K562 (cell line): Measurements from ENCODE around the gene POMT2. TPM values are rescaled to one million over a fixed set of nuclear protein-coding genes. Genes with fewer than 3 reads are reported as not detected.
A peak's percentile ranks its signal among the peaks of the same experiment; 100 is the strongest.

Experiments
- ADNP ChIP-seq: fragments of 200-800 bp; sonication (Bioruptor generic); IDR thresholded peaks from 2 replicates; pipeline ENCODE4 v1.6.1; 2016; ENCODE audit warnings: missing genetic modification characterization, missing compliant biosample characterization
- CGGBP1 ChIP-seq: fragments of 250-450 bp; sonication (Bioruptor Pico); IDR thresholded peaks from 2 replicates; pipeline ENCODE4 v1.9.0; 2021; ENCODE audit warnings: mild to moderate bottlenecking
- CREB3 ChIP-seq: fragments of 450-650 bp; conservative IDR thresholded peaks from 2 replicates; pipeline ENCODE4 v1.6.1; 2016; ENCODE audit warnings: missing genetic modification characterization, low read depth, mild to moderate bottlenecking, missing compliant biosample characterization, moderate library complexity
- EGR1 ChIP-seq: fragments of 450-650 bp; conservative IDR thresholded peaks from 2 replicates; pipeline ENCODE4 v1.6.1; 2017; ENCODE audit warnings: mild to moderate bottlenecking
- MAZ ChIP-seq, 2 experiments: fragments of 450-650 bp in 1 of 2; sonication (generic) in 1 of 2; formaldehyde crosslinking; IDR thresholded peaks in 1 of 2; conservative IDR thresholded peaks in 1 of 2; 2 replicates each; pipeline versions ENCODE4 v1.4.0 to v1.5.0; 2020; ENCODE audit warnings: mild to moderate bottlenecking in 1 of 2, missing genetic modification reagents in 1 of 2
- MTA1 ChIP-seq: fragments of 450-650 bp; IDR thresholded peaks from 2 replicates; pipeline ENCODE4 v1.6.1; 2017; ENCODE audit warnings: borderline replicate concordance
- NCOA4 ChIP-seq: fragments of 450-650 bp; IDR thresholded peaks from 2 replicates; pipeline ENCODE4 v1.6.1; 2018; ENCODE audit warnings: mild to moderate bottlenecking; ENCODE audit not compliant: partially characterized antibody
- NONO ChIP-seq, 2 experiments: fragments of 200-400 bp in 1 of 2; fragments of 450-650 bp in 1 of 2; formaldehyde crosslinking in 1 of 2; IDR thresholded peaks; 2 replicates each; pipeline ENCODE4 v1.6.1; 2017; ENCODE audit warnings: low read depth in 2 of 2, mild to moderate bottlenecking in 2 of 2, moderate library complexity in 2 of 2, low read length in 1 of 2
- NUFIP1 ChIP-seq: fragments of 450-650 bp; IDR thresholded peaks from 2 replicates; pipeline ENCODE4 v1.6.1; 2018; ENCODE audit not compliant: partially characterized antibody
- SP2 ChIP-seq: IDR thresholded peaks from 2 replicates; pipeline ENCODE4 v1.6.1; 2011; ENCODE audit warnings: mild to moderate bottlenecking, low read depth, low read length, moderate library complexity; ENCODE audit not compliant: poor library complexity, severe bottlenecking; ENCODE audit errors: extremely low read depth
- TEAD2 ChIP-seq: fragments of 450-650 bp; IDR thresholded peaks from 2 replicates; pipeline ENCODE4 v1.6.1; 2016; ENCODE audit warnings: missing genetic modification characterization, control low read depth, missing compliant biosample characterization
- ZBTB40 ChIP-seq, 2 experiments: fragments of 450-650 bp in 1 of 2; sonication (generic) in 1 of 2; formaldehyde crosslinking in 1 of 2; IDR thresholded peaks; 2 replicates each; pipeline versions ENCODE4 v1.7.1 to v1.9.0; 2016 to 2022; ENCODE audit warnings: inconsistent platforms in 1 of 2, mild to moderate bottlenecking in 1 of 2, missing genetic modification reagents in 1 of 2
- ZNF143 ChIP-seq: sonication (generic); formaldehyde crosslinking; IDR thresholded peaks from 2 replicates; pipeline ENCODE4 v1.9.0; 2022; ENCODE audit warnings: mild to moderate bottlenecking, missing genetic modification reagents
- ZNF398 ChIP-seq: fragments of 250-450 bp; sonication (Bioruptor Pico); IDR thresholded peaks from 2 replicates; pipeline ENCODE4 v1.8.0; 2021; ENCODE audit warnings: moderate library complexity, mild to moderate bottlenecking, inconsistent platforms
- ZNF717 ChIP-seq: fragments of 250-450 bp; sonication (Bioruptor Pico); IDR thresholded peaks from 2 replicates; pipeline ENCODE4 v1.5.0; 2021
- polyA plus RNA-seq, 8 experiments: library from polyadenylated mRNA; depleted of rRNA in 4 of 8; stranded (reverse) in 5 of 8; unstranded in 3 of 8; fragments of >200 nt; fragmentation: Nextera tagmentation in 2 of 8; fragmentation: Illumina TruSeq in 1 of 8; extraction: Ambion mirVana in 2 of 8; extraction: Trizol in 1 of 8; gene quantifications; 2 replicates each; pipeline versions ENCODE4 v1.2.1 to v1.2.3, GENCODE V29; 2011 to 2014; ENCODE audit warnings: inconsistent platforms in 1 of 8, missing spikeins in 1 of 8
- total RNA-seq, 7 experiments: library from RNA; depleted of rRNA in 6 of 7; stranded (reverse); fragments of >200 nt in 6 of 7; fragmentation: Illumina TruSeq in 2 of 7; extraction: Trizol in 2 of 7; gene quantifications; 2 replicates each; pipeline versions ENCODE4 v1.2.1 to v1.2.3, GENCODE V29; 2011 to 2021; ENCODE audit warnings: low replicate concordance in 1 of 7

The POMT2 gene
- total and polyA plus RNA-seq, 9 of the 15 experiments (the other 6 are each of a cell fraction or from before 2014, with no cell fraction given), result 0.39 to 16.6 (median 7.8) TPM

GRCh38 chr14:77320238-77320935, at the start of gene POMT2 (continued):
- TF ChIP-seq ZBTB40 (IDR thresholded peaks at IDR 0.05) (no peak), ZBTB40 (CRISPR knock-in tag; IDR thresholded peaks at IDR 0.05) (no peak), NCOA4 (no peak), ADNP (no peak), MTA1 (no peak), EGR1 (no peak), SP2 (peak; percentile 45), TEAD2 (tag) (no peak), NONO (IDR thresholded peaks at IDR 0.05; ENCODE audit: low read depth in 2 of 2, low read length in 1 of 2) (0 out of 4 replicates have a peak, but pooled peaks of 1 of the 2 experiments have one; percentile 37), ZNF717 (CRISPR knock-in tag) (no peak), ZNF143 (CRISPR knock-in tag) (no peak), CGGBP1 (no peak), CREB3 (no peak), ZNF398 (CRISPR knock-in tag) (no peak), NUFIP1 (no peak), MAZ (CRISPR knock-in tag; conservative IDR thresholded peaks at IDR 0.05 in 1 of 2, IDR thresholded peaks at IDR 0.05 in 1 of 2) (peak in 1 of 2 experiments; percentile 85)
